Left renal cortex interstitium (tissue), 4 donors: ENCODE measurements around the gene ABCB11. TPM values are rescaled to one million over a fixed set of nuclear protein-coding genes. Genes with fewer than 3 reads are reported as not detected.
"Not testable (repeated sequence)": the region's sequence is repeated elsewhere in the genome, so short reads cannot be mapped to it uniquely, and the experiment has no call there.

Experiments
- DNase-seq, 4 donors: peaks; one replicate each; pipeline ENCODE4 v3.0.0-alpha.2; 2013; ENCODE audit warnings: low read depth in 4 of 4, low spot score in 2 of 4, missing footprints in 1 of 4
- polyA plus RNA-seq, 4 donors: library from polyadenylated mRNA; unstranded; fragments of 120-200 nt; gene quantifications; one replicate each; pipeline ENCODE4 v1.2.1, GENCODE V29; 2013; ENCODE audit not compliant: insufficient read length in 4 of 4

The ABCB11 gene
- polyA plus RNA-seq, 4 donors: 0.07 to 0.27 (median 0.13) TPM

- DNase-seq: no peak
Observed at GRCh38 chr2:168903888-168904287, 127.2 kb downstream of the ABCB11 start.

DNA sequence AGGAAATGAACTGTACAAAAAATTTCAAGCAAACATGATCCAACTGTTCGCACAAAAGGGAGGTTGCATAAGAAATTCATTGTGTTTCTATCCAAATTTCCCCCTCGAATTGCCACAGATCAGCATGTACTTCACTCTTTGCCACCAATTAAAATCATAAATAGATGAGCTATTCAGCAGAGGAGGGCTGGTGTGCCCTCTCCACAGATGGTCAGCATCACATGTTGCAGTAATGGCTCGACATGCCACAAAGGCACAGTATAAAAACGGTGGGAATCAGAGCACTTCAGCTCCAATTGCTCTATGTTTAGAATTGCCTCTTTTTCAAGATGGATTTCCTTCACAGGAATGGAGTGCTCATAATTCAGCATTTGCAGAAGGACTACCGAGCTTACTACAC is 130.1 kb downstream of the ABCB11 start, which contains the start of gene G6PC2:
Gene G6PC2, plus strand, starts transcription at position 289 of the 400 bp plus-strand sequence. Its CDS starts 41 bp downstream, at position 330.
- DNase-seq: no peak

DNA sequence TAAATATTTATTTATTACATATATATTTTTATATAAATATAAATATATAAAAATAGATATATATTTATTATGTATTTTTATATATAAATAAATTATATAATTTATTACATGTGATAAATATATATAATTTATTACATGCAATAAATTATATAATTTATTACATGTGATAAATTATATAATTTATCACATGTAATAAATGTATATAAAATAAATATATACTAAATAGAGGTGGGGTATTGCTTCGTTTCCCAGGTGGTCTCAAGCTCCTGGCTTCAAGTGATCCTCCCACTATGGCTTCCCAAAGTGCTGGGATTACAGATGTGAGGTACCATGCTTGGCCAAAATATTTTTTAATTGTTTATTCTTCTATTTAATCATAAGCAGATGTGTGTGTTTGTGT is 133.7 kb downstream of the ABCB11 start:
- no peak for DNase-seq

GRCh38 chr2:168896783-168897182 is 134.3 kb downstream of the ABCB11 start:
- no peak for DNase-seq

DNA sequence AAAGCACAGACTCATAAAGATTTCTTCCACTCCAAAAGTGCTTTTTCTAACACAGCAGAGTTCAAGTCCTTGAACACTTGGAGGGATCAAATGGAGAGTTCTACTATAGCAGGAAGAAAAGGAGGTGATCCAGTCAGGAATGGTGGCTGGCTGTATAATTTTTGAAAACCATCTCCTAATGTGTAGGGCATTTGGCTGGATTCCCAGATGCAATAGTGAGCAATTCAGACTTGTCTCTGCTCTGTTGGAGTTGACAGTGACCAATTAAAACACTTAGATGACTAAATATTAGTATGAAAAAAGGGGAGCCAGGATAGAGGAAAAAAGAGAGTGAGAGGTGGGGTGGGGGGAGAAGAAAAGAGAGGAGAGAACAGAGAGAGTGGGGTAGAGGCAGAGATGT is 135.4 kb downstream of the ABCB11 start:
- no peak for DNase-seq

DNA sequence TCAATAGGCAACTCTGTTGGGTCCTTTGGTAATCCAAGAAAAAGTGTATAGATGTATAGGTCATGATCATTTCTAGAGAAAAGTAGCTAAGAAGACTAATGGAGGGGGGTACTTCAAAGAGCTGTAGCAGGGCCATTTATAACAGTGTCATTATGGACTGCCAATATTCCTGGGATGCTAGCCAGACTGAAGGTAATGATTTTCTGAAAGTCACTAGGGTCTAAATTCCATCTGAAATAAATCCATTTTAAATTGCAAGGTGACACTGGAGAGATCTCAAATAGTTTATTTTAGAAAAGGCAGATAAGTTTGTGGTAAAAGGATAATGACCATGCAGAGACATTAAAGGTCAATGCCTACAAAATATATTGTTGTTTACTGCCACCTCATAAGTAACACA is 136.4 kb downstream of the ABCB11 start:
- DNase-seq: no peak

DNA sequence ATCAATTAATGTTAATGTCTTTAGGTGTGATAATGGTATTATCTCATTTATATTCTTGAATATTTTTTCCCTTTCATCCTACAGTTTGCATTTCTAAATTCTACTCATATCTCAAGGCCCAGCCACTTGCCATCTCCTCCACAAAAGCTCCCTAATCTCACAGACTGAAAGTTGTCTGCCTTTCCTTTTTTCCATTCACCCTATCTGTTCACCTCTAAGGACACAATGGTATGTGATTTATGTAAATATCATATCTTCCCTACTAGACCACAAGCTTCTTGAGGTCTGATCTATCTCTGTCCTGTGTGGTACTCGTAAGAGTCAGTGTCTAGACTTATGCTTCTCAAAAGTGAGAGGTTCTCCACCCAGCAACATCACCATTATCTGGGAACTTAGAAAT is 137.0 kb downstream of the ABCB11 start:
- DNase-seq: no peak

DNA sequence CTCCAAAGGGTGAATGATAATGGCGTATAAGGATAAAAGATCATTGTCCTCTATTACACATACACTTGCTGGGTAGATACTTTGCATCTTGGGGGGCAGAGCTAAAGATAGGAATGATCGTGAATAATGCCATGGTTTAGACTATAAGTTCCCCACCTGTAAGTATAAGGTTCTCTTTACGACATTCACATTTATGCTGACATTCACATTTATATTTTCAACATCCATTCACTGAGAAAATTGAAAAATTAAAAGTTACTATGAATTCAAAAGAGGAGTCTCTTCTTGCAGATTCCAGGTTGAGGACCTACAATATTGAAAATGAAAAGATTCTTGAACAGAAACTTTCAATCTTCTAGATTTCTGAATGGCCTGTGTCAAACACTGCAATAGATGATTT is 138.8 kb downstream of the ABCB11 start:
- no peak for DNase-seq

GRCh38 chr2:168890006-168890782 is 140.9 kb downstream of the ABCB11 start, which contains the start of gene SPC25:
SPC25 (minus strand) TSS chr2:168890430; CDS start chr2:168889519, 911 bp downstream.
- DNase-seq: peak; percentile 77 to 90 (median 82)

- DNase-seq: no peak
Observed at GRCh38 chr2:168889635-168890005, 141.5 kb downstream of the ABCB11 start.

DNA sequence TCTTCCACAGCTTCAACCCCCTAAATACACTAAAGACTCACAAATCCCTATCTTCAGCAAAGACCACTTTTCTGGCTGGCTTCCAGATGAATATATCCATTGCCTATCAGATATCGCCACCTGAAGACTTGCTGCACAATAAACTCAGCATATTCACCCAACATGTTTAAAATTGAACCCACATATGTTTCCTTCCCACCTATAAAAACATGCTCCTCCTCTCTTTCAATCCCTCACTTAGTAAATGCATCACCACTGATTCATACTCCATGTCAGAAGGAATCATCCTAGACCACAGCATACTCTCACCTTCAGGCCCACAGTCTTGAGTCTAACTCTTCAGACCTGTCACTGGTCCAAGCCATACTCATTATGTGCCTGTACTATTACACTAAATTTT is 146.1 kb downstream of the ABCB11 start:
- no peak for DNase-seq

GRCh38 chr2:168882163-168882562 is 149.0 kb downstream of the ABCB11 start:
- not testable (repeated sequence) for DNase-seq

- DNase-seq: no peak
Observed at GRCh38 chr2:168874368-168875054, 156.6 kb downstream of the ABCB11 start.

DNA sequence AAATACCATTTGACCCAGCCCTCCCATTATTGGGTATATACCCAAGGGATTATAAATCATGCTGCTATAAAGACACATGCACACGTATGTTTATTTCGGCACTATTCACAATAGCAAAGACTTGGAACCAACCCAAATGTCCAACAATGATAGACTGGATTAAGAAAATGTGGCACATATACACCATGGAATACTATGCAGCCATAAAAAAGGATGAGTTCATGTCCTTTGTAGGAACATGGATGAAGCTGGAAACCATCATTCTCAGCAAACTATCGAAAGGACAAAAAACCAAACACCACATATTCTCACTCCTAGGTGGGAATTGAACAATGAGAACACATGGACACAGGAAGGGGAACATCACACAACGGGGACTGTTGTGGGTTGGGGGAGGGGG is 160.3 kb downstream of the ABCB11 start:
- not testable (repeated sequence) for DNase-seq

Other genes starting within 250 kb of the ABCB11 start
- gene NOSTRIN, start 228.7 kb downstream of the ABCB11 start, polyA plus RNA-seq: 10 to 100 TPM; 24.2 to 44.2 (median 31.4) TPM
- gene SPC25, start 140.9 kb downstream of the ABCB11 start, polyA plus RNA-seq: 10 to 100 TPM; 15.0 to 19.0 (median 17.7) TPM
- under 1 TPM in 3 of 4 donors, not detected in 1; 0.04 to 0.21 (median 0.13) TPM for gene G6PC2, start 130.0 kb downstream of the ABCB11 start, polyA plus RNA-seq
- 1 to 10 TPM in 1 of 4 donors, under 1 TPM in 3; 0.14 to 1.8 (median 0.58) TPM for gene DHRS9, start 38.2 kb upstream of the ABCB11 start, polyA plus RNA-seq